Measurements from ENCODE around the gene ADAMTSL1.

The ADAMTSL1 gene

DNA sequence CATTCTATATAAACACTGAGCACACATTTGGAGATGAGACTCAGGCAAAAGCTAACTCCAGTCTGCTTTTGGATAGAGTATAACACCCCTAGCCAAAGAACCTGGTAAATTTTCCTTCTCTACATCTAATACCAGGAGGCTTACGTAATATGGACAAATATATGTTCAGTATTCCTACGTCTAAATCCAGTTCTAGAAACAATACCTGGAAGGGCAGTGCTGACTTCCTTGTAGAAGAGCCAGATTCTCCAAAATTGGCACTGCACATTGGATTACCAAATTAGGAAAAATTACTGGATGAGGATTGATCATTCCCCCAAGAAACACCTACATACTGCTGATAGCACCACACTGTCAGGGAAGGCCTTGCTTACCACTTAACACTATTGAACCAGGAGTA is 311.7 kb downstream of the ADAMTSL1 start:
- no peaks in the 10 kb centered on the region for H3K9me3 ChIP-seq (ENCODE audit: insufficient read depth, low read length)
- H2AFZ ChIP-seq (ENCODE audit: low read depth, low read length): no peak overlapping the region
- TF ChIP-seq EZH2phosphoT487 (IDR thresholded peaks at IDR 0.05; ENCODE audit: low read depth): no peak
- TF ChIP-seq, protein P1, sequence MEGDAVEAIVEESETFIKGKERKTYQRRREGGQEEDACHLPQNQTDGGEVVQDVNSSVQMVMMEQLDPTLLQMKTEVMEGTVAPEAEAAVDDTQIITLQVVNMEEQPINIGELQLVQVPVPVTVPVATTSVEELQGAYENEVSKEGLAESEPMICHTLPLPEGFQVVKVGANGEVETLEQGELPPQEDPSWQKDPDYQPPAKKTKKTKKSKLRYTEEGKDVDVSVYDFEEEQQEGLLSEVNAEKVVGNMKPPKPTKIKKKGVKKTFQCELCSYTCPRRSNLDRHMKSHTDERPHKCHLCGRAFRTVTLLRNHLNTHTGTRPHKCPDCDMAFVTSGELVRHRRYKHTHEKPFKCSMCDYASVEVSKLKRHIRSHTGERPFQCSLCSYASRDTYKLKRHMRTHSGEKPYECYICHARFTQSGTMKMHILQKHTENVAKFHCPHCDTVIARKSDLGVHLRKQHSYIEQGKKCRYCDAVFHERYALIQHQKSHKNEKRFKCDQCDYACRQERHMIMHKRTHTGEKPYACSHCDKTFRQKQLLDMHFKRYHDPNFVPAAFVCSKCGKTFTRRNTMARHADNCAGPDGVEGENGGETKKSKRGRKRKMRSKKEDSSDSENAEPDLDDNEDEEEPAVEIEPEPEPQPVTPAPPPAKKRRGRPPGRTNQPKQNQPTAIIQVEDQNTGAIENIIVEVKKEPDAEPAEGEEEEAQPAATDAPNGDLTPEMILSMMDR (IDR thresholded peaks at IDR 0.05; ENCODE audit: low read depth, low read length): no peak
- H4K20me1 ChIP-seq (ENCODE audit: insufficient read depth, low read length): no peaks in the 10 kb centered on the region
- no peaks in the 10 kb centered on the region for H3K79me2 ChIP-seq (ENCODE audit: low read length)
- no peak overlapping the region for H3K4me2 ChIP-seq (ENCODE audit: low read length)
- no peak overlapping the region for H3K4me3 ChIP-seq (ENCODE audit: low read length)
- no peak overlapping the region for H3K27ac ChIP-seq (ENCODE audit: low read length)
- H3K27me3 ChIP-seq (ENCODE audit: low read depth, low read length): peaks cover 11% of the 10 kb centered on the region
- H3K36me3 ChIP-seq (replicated peaks; ENCODE audit: low read depth, low read length): no peaks in the 10 kb centered on the region
- H3K9ac ChIP-seq (ENCODE audit: low read length): no peak overlapping the region
- peaks cover 10% of the 10 kb centered on the region for H3K4me1 ChIP-seq (ENCODE audit: low read length)

DNA sequence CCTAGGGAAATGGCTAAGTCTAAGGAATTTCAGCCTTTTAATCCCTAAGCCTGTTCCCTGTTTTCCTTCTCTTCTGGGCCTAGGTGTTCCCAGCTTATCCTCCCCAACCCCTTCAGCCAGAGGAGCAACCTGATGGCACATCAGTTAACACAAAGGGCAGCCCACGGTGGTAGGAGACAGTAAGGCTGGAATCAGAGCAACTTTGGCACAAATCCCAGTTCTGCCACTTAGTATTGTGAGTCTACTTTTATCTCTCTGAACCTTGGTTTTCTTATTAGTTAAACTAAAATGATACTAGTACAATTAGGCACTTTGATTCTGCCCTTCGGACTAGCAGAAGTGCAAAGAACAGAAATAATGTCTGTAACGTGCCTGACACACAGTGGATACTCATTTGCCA is 312.2 kb downstream of the ADAMTSL1 start:
- Histone ChIP-seq H4K20me1 (ENCODE audit: insufficient read depth, low read length) (no peaks in the 10 kb centered on the region), H3K27me3 (ENCODE audit: low read depth, low read length) (peaks cover 11% of the 10 kb centered on the region), H3K9ac (ENCODE audit: low read length) (no peak overlapping the region), H3K36me3 (replicated peaks; ENCODE audit: low read depth, low read length) (no peaks in the 10 kb centered on the region), H3K4me3 (ENCODE audit: low read length) (no peak overlapping the region), H3K9me3 (ENCODE audit: insufficient read depth, low read length) (no peaks in the 10 kb centered on the region), H3K27ac (ENCODE audit: low read length) (no peak overlapping the region), H3K4me2 (ENCODE audit: low read length) (no peak overlapping the region), H3K4me1 (ENCODE audit: low read length) (peaks cover 6% of the 10 kb centered on the region), H2AFZ (ENCODE audit: low read depth, low read length) (no peak overlapping the region), H3K79me2 (ENCODE audit: low read length) (no peaks in the 10 kb centered on the region)
- no peak for TF ChIP-seq EZH2phosphoT487 (IDR thresholded peaks at IDR 0.05; ENCODE audit: low read depth)
- TF ChIP-seq, protein P1 (IDR thresholded peaks at IDR 0.05; ENCODE audit: low read depth, low read length): no peak

DNA sequence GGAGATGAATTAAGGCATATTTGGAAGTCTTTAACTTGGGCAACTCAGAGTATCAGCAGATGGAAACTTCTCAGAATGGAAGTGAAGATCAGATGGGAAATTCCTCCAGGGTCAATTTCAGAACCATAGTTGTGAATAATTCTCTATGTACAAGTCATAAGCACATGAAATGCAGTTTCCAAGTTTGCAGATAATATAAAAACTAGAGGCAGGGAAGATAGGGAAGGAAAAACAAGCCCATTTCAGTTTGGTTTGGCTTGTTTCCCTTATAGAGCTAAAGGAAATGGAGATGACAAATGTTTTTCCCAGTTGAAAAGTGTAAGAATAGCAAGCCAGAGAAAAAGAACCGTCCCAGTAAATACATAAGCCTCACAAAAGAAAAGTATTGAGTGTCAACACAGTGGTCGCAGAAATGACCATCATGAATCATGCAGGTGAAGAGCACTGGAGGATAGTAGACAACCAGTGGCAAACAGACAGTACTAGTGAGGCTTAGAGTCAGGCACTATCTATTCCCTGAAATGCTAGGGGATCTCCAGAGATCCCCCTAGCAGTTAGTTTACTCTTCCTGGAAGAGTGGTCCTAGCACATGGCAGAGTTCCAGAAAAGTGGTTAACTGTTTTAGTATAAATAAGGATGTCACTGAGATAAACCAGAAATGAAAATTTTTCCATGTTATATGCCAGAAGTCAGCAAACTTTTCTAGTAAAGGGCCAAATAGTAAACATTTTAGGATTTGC is 313.1 kb downstream of the ADAMTSL1 start:
- peaks cover 6% of the 10 kb centered on the region; the same call in 1 of the 2 replicates for H3K4me1 ChIP-seq (ENCODE audit: low read length)
- H3K27ac ChIP-seq (ENCODE audit: low read length): no peak overlapping the region
- no peaks in the 10 kb centered on the region for H4K20me1 ChIP-seq (ENCODE audit: insufficient read depth, low read length)
- H2AFZ ChIP-seq (ENCODE audit: low read depth, low read length): no peak overlapping the region
- H3K4me3 ChIP-seq (ENCODE audit: low read length): no peak overlapping the region
- no peaks in the 10 kb centered on the region for H3K79me2 ChIP-seq (ENCODE audit: low read length)
- H3K4me2 ChIP-seq (ENCODE audit: low read length): no peak overlapping the region
- no peak overlapping the region for H3K9ac ChIP-seq (ENCODE audit: low read length)
- H3K9me3 ChIP-seq (ENCODE audit: insufficient read depth, low read length): no peaks in the 10 kb centered on the region
- H3K27me3 ChIP-seq (ENCODE audit: low read depth, low read length): peaks cover 11% of the 10 kb centered on the region
- H3K36me3 ChIP-seq (replicated peaks; ENCODE audit: low read depth, low read length): no peaks in the 10 kb centered on the region
- TF ChIP-seq, protein P1 (IDR thresholded peaks at IDR 0.05; ENCODE audit: low read depth, low read length): no peak
- no peak for TF ChIP-seq EZH2phosphoT487 (IDR thresholded peaks at IDR 0.05; ENCODE audit: low read depth)

DNA sequence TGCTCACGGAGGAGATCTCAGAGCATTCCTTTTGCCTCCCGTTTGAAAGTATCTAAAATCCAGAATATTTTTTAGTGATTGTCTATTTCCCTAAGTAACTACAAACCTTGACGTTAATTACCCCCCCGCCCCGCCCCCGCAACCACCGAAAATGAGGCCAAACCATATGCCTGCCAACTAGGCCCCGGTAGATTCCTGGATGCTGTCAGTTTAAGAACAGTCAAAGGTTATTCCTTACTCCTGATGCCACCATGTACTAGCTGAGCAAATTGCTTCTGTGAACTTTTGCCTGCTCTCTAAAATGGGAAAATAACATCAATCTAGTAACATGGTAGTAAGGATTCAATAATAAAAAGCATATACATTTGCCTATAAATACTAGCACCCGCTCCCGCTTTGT is 314.3 kb downstream of the ADAMTSL1 start:
- no peaks in the 10 kb centered on the region for H3K79me2 ChIP-seq (ENCODE audit: low read length)
- H3K4me2 ChIP-seq (ENCODE audit: low read length): no peak overlapping the region
- peaks cover 6% of the 10 kb centered on the region; the same call in 1 of the 2 replicates for H3K4me1 ChIP-seq (ENCODE audit: low read length)
- H3K9ac ChIP-seq (ENCODE audit: low read length): no peak overlapping the region
- H3K27me3 ChIP-seq (ENCODE audit: low read depth, low read length): 0 out of 2 replicates have a peak, but pooled peaks cover 2% of the 10 kb centered on the region
- H3K27ac ChIP-seq (ENCODE audit: low read length): no peak overlapping the region
- no peaks in the 10 kb centered on the region for H3K36me3 ChIP-seq (replicated peaks; ENCODE audit: low read depth, low read length)
- no peaks in the 10 kb centered on the region for H4K20me1 ChIP-seq (ENCODE audit: insufficient read depth, low read length)
- H3K9me3 ChIP-seq (ENCODE audit: insufficient read depth, low read length): no peaks in the 10 kb centered on the region
- H3K4me3 ChIP-seq (ENCODE audit: low read length): no peak overlapping the region
- H2AFZ ChIP-seq (ENCODE audit: low read depth, low read length): no peak overlapping the region
- TF ChIP-seq EZH2phosphoT487 (IDR thresholded peaks at IDR 0.05; ENCODE audit: low read depth): no peak
- TF ChIP-seq, protein P1 (IDR thresholded peaks at IDR 0.05; ENCODE audit: low read depth, low read length): no peak

All from OCI-LY3 (cell line).